Mesodermal cell (in vitro differentiated cells): ENCODE results near the gene TRIM33.

Experiments
- H3K27ac ChIP-seq: 2 replicates; pipeline ENCODE4 v1.7.0; 2013; ENCODE audit warnings: mild to moderate bottlenecking, low read depth, low read length, moderate library complexity; ENCODE audit not compliant: severe bottlenecking
- H3K36me3 ChIP-seq: 2 replicates; pipeline ENCODE4 v1.7.1; 2013; ENCODE audit warnings: mild to moderate bottlenecking, low read length, moderate library complexity; ENCODE audit not compliant: control insufficient read depth, insufficient read depth
- H3K4me1 ChIP-seq: one replicate; pipeline ENCODE4 v1.7.1; 2013; ENCODE audit warnings: mild to moderate bottlenecking, low read length; ENCODE audit not compliant: insufficient read depth, control insufficient read depth, poor library complexity, severe bottlenecking
- H3K4me3 ChIP-seq: 2 replicates; pipeline ENCODE4 v1.7.0; 2013; ENCODE audit warnings: low read length, control low read depth, mild to moderate bottlenecking; ENCODE audit not compliant: insufficient read depth, poor library complexity, severe bottlenecking; ENCODE audit errors: extremely low read depth
- H3K9me3 ChIP-seq: 2 replicates; pipeline ENCODE4 v1.7.1; 2013; ENCODE audit warnings: mild to moderate bottlenecking, low read length, moderate library complexity; ENCODE audit not compliant: control insufficient read depth
- WGBS, 2 experiments: methylation state at CpG; one replicate each; pipeline ENCODE4 v1.1.5; 2013; ENCODE audit warnings: missing lambda C conversion rate in 2 of 2; ENCODE audit not compliant: insufficient coverage in 2 of 2; 5-methylcytosine and 5-hydroxymethylcytosine counted together

The TRIM33 gene

GRCh38 chr1:114510274-114511031 is 550 bp downstream of the TRIM33 start:
- WGBS, 2 experiments, result 0% methylated on average over 45 to 55 of the region's 71 CpGs
- Histone ChIP-seq H3K36me3 (peaks cover 25% of the 10 kb centered on the region), H3K4me3 (peak overlapping the region; percentile 95), H3K27ac (peak overlapping the region; percentile 88), H3K9me3 (no peaks in the 10 kb centered on the region), H3K4me1 (peaks cover 18% of the 10 kb centered on the region)

- 0 to 1% methylated on average over 8 to 9 of the region's 9 CpGs for WGBS, 2 experiments
- peaks cover 18% of the 10 kb centered on the region for H3K4me1 ChIP-seq
- H3K27ac ChIP-seq, result no peak overlapping the region
- peak overlapping the region; percentile 95 for H3K4me3 ChIP-seq
- H3K9me3 ChIP-seq, result no peaks in the 10 kb centered on the region
- peaks cover 27% of the 10 kb centered on the region for H3K36me3 ChIP-seq
These were observed 1.3 kb downstream of the TRIM33 start for GRCh38 chr1:114509596-114510273.

- H3K9me3 ChIP-seq, result no peaks in the 10 kb centered on the region
- H3K4me1 ChIP-seq, result peaks cover 18% of the 10 kb centered on the region
- peaks cover 30% of the 10 kb centered on the region for H3K36me3 ChIP-seq
- no peak overlapping the region for H3K27ac ChIP-seq
- WGBS, 2 experiments, result 56 to 84% methylated on average over 1 to 2 of the region's 2 CpGs
- peak overlapping the region; percentile 95 for H3K4me3 ChIP-seq
These were observed 2.6 kb downstream of the TRIM33 start for GRCh38 chr1:114508386-114508898.

GRCh38 chr1:114507513-114507912 is 3.5 kb downstream of the TRIM33 start:
- Histone ChIP-seq H3K4me3 (no peak overlapping the region), H3K36me3 (peaks cover 32% of the 10 kb centered on the region), H3K4me1 (peaks cover 18% of the 10 kb centered on the region), H3K9me3 (no peaks in the 10 kb centered on the region), H3K27ac (no peak overlapping the region)
- WGBS, 2 experiments, result 100% methylated on average over 1 to 2 of the region's 3 CpGs

- Histone ChIP-seq H3K27ac (no peak overlapping the region), H3K9me3 (no peaks in the 10 kb centered on the region), H3K4me1 (peaks cover 18% of the 10 kb centered on the region), H3K36me3 (peaks cover 35% of the 10 kb centered on the region), H3K4me3 (no peak overlapping the region)
- WGBS, 2 experiments, result 100% methylated on average over 1 of the region's 2 CpGs
These were observed 5.8 kb downstream of the TRIM33 start for GRCh38 chr1:114505148-114505561.

GRCh38 chr1:114503916-114504422 is 7.0 kb downstream of the TRIM33 start:
- 88 to 98% methylated on average over 4 to 5 of the region's 7 CpGs for WGBS, 2 experiments
- Histone ChIP-seq H3K4me3 (no peak overlapping the region), H3K27ac (no peak overlapping the region), H3K9me3 (no peaks in the 10 kb centered on the region), H3K4me1 (peaks cover 11% of the 10 kb centered on the region), H3K36me3 (peaks cover 35% of the 10 kb centered on the region)

GRCh38 chr1:114502080-114502479 is 8.9 kb downstream of the TRIM33 start:
- Histone ChIP-seq H3K4me1 (no peaks in the 10 kb centered on the region), H3K27ac (no peak overlapping the region), H3K9me3 (no peaks in the 10 kb centered on the region), H3K4me3 (no peak overlapping the region), H3K36me3 (peaks cover 29% of the 10 kb centered on the region)

GRCh38 chr1:114499478-114499877 is 11.5 kb downstream of the TRIM33 start:
- Histone ChIP-seq H3K27ac (no peak overlapping the region), H3K4me3 (no peak overlapping the region), H3K9me3 (no peaks in the 10 kb centered on the region), H3K36me3 (peaks cover 10% of the 10 kb centered on the region), H3K4me1 (no peaks in the 10 kb centered on the region)

GRCh38 chr1:114496089-114496488 is 14.9 kb downstream of the TRIM33 start:
- H3K9me3 ChIP-seq, result no peaks in the 10 kb centered on the region
- H3K27ac ChIP-seq, result no peak overlapping the region
- H3K4me1 ChIP-seq, result no peaks in the 10 kb centered on the region
- no CpG with 5 or more reads among the region's 1 CpG for WGBS, 2 experiments
- H3K36me3 ChIP-seq, result peaks cover 6% of the 10 kb centered on the region
- H3K4me3 ChIP-seq, result no peak overlapping the region

- no peaks in the 10 kb centered on the region for H3K9me3 ChIP-seq
- H3K4me1 ChIP-seq, result no peaks in the 10 kb centered on the region
- no peak overlapping the region for H3K27ac ChIP-seq
- peaks cover 6% of the 10 kb centered on the region for H3K36me3 ChIP-seq
- WGBS, 2 experiments, result no CpG with 5 or more reads among the region's 2 CpGs
- H3K4me3 ChIP-seq, result no peak overlapping the region
These were observed 15.5 kb downstream of the TRIM33 start for GRCh38 chr1:114495486-114495885.

- Histone ChIP-seq H3K9me3 (no peaks in the 10 kb centered on the region), H3K36me3 (peaks cover 6% of the 10 kb centered on the region), H3K4me1 (no peaks in the 10 kb centered on the region), H3K27ac (no peak overlapping the region), H3K4me3 (no peak overlapping the region)
- WGBS, 2 experiments, result no CpG with 5 or more reads among the region's 1 CpG
These were observed 18.0 kb downstream of the TRIM33 start for GRCh38 chr1:114492978-114493377.
